HEK293T (cell line): ENCODE results near the gene AURKA.

ENCODE experiments used
- CTCF ChIA-PET: fragments of 350-600 bp; formaldehyde crosslinking; extraction: SDS; loops from one replicate; lab custom pipeline; 2021; ENCODE audit warnings: antibody characterized with exemption, inconsistent platforms; lab: Yijun Ruan, JAX
- POLR2A ChIA-PET: fragments of 350-600 bp; formaldehyde crosslinking; extraction: SDS; loops from one replicate; lab custom pipeline; 2020; ENCODE audit warnings: antibody characterized with exemption, inconsistent platforms; lab: Yijun Ruan, JAX
- DNase-seq: peaks from one replicate; pipeline ENCODE4 v3.0.0; 2012; ENCODE audit warnings: mixed read lengths; ENCODE audit errors: extremely low spot score
- ARNT ChIP-seq: fragments of 450-650 bp; IDR thresholded peaks from 2 replicates; pipeline ENCODE4 v1.6.1; 2017; ENCODE audit warnings: mild to moderate bottlenecking
- BHLHE40 ChIP-seq: fragments of 450-650 bp; IDR thresholded peaks from 2 replicates; pipeline ENCODE4 v1.6.1; 2016; ENCODE audit warnings: mild to moderate bottlenecking, moderate library complexity, borderline replicate concordance
- CTBP1 ChIP-seq: fragments of 450-650 bp; IDR thresholded peaks from 2 replicates; pipeline ENCODE4 v1.6.1; 2016; ENCODE audit warnings: borderline replicate concordance
- ELF4 ChIP-seq: fragments of 450-650 bp; IDR thresholded peaks from 2 replicates; pipeline ENCODE4 v1.6.1; 2017; ENCODE audit warnings: antibody characterized with exemption
- FOXA1 ChIP-seq: fragments of 450-650 bp; IDR thresholded peaks from 2 replicates; pipeline ENCODE4 v1.6.1; 2016; ENCODE audit warnings: mild to moderate bottlenecking
- FOXK2 ChIP-seq: fragments of 450-650 bp; IDR thresholded peaks from 2 replicates; pipeline ENCODE4 v1.6.1; 2016; ENCODE audit warnings: mild to moderate bottlenecking
- FOXM1 ChIP-seq: fragments of 450-650 bp; IDR thresholded peaks from 2 replicates; pipeline ENCODE4 v1.6.1; 2017; ENCODE audit warnings: mild to moderate bottlenecking, borderline replicate concordance
- HDGF ChIP-seq: fragments of 450-650 bp; IDR thresholded peaks from 2 replicates; pipeline ENCODE4 v1.6.1; 2017; ENCODE audit warnings: antibody characterized with exemption, borderline replicate concordance
- L3MBTL2 ChIP-seq: fragments of 450-650 bp; conservative IDR thresholded peaks from 2 replicates; pipeline ENCODE4 v1.6.1; 2016; ENCODE audit warnings: mild to moderate bottlenecking
- LEF1 ChIP-seq: fragments of 450-650 bp; IDR thresholded peaks from 2 replicates; pipeline ENCODE4 v1.6.1; 2017; ENCODE audit warnings: mild to moderate bottlenecking, borderline replicate concordance
- NFRKB ChIP-seq: fragments of 450-650 bp; IDR thresholded peaks from 2 replicates; pipeline ENCODE4 v1.6.1; 2016; ENCODE audit warnings: mild to moderate bottlenecking, moderate library complexity
- SP1 ChIP-seq: fragments of 450-650 bp; IDR thresholded peaks from 2 replicates; pipeline ENCODE4 v1.6.1; 2017
- SUZ12 ChIP-seq: fragments of 450-650 bp; IDR thresholded peaks from 2 replicates; pipeline ENCODE4 v1.6.1; 2016; ENCODE audit warnings: mild to moderate bottlenecking
- TARDBP ChIP-seq: fragments of 450-650 bp; IDR thresholded peaks from 2 replicates; pipeline ENCODE4 v1.6.1; 2016
- ZNF384 ChIP-seq: fragments of 450-650 bp; IDR thresholded peaks from 2 replicates; pipeline ENCODE4 v1.6.1; 2016
- TF ChIP-seq, protein P1 (sequence below): fragments of 450-650 bp; IDR thresholded peaks from 2 replicates; pipeline ENCODE4 v1.6.1; 2016

Gene AURKA

DNA sequence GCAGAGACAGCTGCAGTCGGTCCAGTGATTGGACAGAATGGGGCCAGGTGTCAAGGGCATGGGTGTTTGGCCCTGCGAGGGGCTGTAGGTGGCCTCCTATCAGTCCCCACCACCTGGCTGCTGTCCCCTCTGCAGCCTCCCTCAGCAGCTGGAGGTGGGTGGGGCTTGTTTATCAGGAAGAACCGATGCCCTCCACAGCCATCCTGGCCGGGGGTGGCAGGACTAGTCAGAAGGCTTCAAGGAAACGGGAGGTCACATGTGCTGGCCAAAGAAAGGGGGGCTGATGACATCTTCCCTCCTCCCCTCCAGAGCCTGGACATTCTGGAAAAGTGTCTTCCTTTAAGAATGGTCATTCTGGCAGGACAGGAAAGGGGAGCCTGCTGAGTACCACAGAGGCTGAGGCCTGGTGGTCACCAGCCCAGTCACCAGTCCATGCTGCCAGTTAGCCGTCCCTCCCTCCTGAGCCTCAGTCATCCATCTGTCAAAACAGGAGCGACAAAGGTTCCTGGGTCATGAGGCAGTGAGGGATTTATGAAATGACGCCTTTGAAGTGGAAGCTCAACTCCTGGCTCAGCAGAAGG is 29.1 kb downstream of the AURKA start:
- ChIA-PET POLR2A (no interaction called here), CTCF (no interaction called here)
- TF ChIP-seq FOXK2 (no peak), CTBP1 (no peak), NFRKB (no peak), HDGF (no peak), SUZ12 (no peak), ARNT (no peak), FOXA1 (no peak)
- DNase-seq: no peak

GRCh38 chr20:56361900-56362299 is 30.1 kb downstream of the AURKA start:
- no peak for DNase-seq
- ChIA-PET CTCF (no interaction called here), POLR2A (interaction anchor here (1.0 kb wide), 1 partner anchor 30 kb away, joined by 3 read pairs; the partner anchor contains the start of genes AURKA and CSTF1)
- TF ChIP-seq CTBP1 (no peak), ZNF384 (no peak), ARNT (no peak), NFRKB (no peak), BHLHE40 (no peak), FOXA1 (no peak)

- ChIA-PET CTCF (no interaction called here), POLR2A (interaction anchor here (1.0 to 1.5 kb wide), 3 partner anchors 28 to 31 kb away, joined by 3 to 4 read pairs (median 4); partner anchors contain the start of genes AURKA and CSTF1)
- no peak for TF ChIP-seq NFRKB
- TF ChIP-seq FOXA1: no peak
- TF ChIP-seq TARDBP: no peak
- TF ChIP-seq L3MBTL2: no peak
- TF ChIP-seq ARNT: no peak
- no peak for TF ChIP-seq ZNF384
- no peak for TF ChIP-seq CTBP1
- TF ChIP-seq FOXK2: no peak
- TF ChIP-seq SP1: no peak
- TF ChIP-seq HDGF: no peak
- no peak for TF ChIP-seq BHLHE40
- TF ChIP-seq LEF1: no peak
- DNase-seq: no peak
Observed at GRCh38 chr20:56360908-56361205, 31.2 kb downstream of the AURKA start.

- TF ChIP-seq FOXM1: no peak
- TF ChIP-seq ZNF384: no peak
- no peak for TF ChIP-seq HDGF
- TF ChIP-seq TARDBP: no peak
- TF ChIP-seq SUZ12: no peak
- no peak for TF ChIP-seq NFRKB
- TF ChIP-seq CTBP1: no peak
- no peak for TF ChIP-seq LEF1
- TF ChIP-seq ARNT: no peak
- no peak for TF ChIP-seq FOXA1
- DNase-seq: no peak
- CTCF ChIA-PET: no interaction called here
- POLR2A ChIA-PET: interaction anchor here (1.3 to 1.7 kb wide), 3 partner anchors 8 to 32 kb away, joined by 4 to 5 read pairs (median 4); partner anchors contain the start of genes AURKA and CSTF1
Observed at GRCh38 chr20:56360133-56360907, 31.7 kb downstream of the AURKA start.

DNA sequence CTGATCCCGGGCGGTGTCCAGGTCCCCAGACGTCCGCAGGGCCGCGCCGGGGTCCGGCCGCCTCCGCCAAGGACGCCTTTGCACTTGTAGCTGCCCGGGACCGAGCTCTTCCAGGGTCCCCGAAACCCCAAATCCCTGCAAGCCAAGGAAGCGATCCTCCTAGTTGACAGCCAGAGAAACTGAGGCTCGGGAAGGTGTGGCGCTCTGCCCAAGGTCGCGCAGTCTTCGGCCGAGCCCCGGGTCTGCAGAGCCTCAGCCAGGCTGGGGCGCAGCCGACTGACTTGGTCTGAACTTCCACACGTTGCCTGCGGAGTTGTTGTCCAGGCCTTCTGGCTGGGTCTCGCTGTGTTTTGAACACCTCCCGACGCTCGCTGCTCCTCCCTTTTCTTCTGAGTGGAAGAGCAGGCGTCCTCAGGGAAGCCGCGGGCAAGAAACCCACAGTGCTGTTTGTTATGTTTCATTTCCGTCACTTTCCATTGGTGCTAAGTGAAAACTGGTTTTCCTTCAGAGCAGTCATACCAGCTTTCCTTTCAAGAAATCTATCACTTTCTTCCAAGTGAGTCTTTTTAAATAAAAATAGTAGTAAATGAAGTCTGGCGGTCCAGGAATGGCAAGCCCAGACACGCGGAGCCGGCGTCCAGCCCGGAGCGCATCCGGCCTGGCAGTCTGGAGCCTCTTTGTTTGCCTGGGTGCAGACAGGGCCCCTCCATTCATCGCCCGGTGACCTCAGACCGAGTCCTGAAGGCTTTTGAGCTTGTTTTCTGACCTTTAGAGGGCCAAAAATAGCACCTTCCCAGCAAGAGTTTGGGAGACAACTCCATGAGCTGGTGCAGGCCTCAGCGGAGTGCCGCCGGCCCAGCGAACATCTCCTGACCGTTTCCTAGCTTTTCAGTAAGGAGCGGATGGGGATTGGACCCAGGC is 32.5 kb downstream of the AURKA start:
- DNase-seq: peak; percentile 55
- CTCF ChIA-PET: no interaction called here
- POLR2A ChIA-PET: interaction anchor here (1.0 to 1.7 kb wide), 6 partner anchors 8 to 33 kb away, joined by 3 to 6 read pairs (median 4); partner anchors contain the start of genes AURKA and CSTF1
- TF ChIP-seq BHLHE40 (no peak), HDGF (no peak), NFRKB (no peak), ELF4 (no peak), SP1 (no peak), FOXM1 (no peak)

- TF ChIP-seq SP1: peak; percentile 37; the same call in 1 of the 2 replicates
- TF ChIP-seq HDGF: no peak
- ChIA-PET POLR2A (interaction anchor here (1.0 to 1.7 kb wide), 4 partner anchors 8 to 34 kb away, joined by 3 to 6 read pairs (median 5); partner anchors contain the start of genes AURKA and CSTF1), CTCF (interaction anchor here (0.7 to 0.9 kb wide), 2 partner anchors 66 to 110 kb away, joined by 3 read pairs; partner anchors contain the start of gene MC3R)
Observed at GRCh38 chr20:56358600-56359211, 33.3 kb downstream of the AURKA start, which contains the start of gene FAM210B. Gene FAM210B, plus strand, starts transcription at chr20:56358974. Its CDS starts 32 bp downstream, at chr20:56359006.

DNA sequence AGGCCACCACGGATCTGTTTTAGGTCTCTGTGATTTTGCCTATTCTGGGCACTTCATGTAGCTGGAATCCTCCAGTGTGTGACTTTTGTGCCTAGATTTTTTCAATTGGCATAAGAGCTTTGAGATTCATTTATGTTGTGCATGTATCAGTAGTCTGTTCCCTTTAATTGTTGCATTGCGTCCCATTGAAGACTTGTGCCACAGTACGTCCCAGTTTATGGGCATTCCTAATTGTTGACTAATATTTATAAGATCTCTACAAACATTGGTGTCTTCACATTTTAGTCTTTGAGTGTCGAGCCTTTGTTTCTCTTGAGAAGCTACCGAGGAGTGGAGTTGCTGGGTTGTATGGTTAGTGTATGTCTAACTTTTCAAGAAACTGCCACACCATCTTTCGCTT is 33.9 kb downstream of the AURKA start:
- ChIA-PET POLR2A (interaction anchor here (1.0 to 1.5 kb wide), 3 partner anchors 9 to 34 kb away, joined by 3 to 6 read pairs (median 5); partner anchors contain the start of genes AURKA and CSTF1), CTCF (interaction anchor here (0.7 to 0.9 kb wide), 2 partner anchors 67 to 110 kb away, joined by 3 read pairs; partner anchors contain the start of gene MC3R)
- no peak for TF ChIP-seq SP1
- TF ChIP-seq FOXK2: no peak
- no peak for TF ChIP-seq NFRKB
- TF ChIP-seq LEF1: no peak
- TF ChIP-seq L3MBTL2: no peak
- TF ChIP-seq BHLHE40: no peak
- TF ChIP-seq TARDBP: no peak
- TF ChIP-seq FOXA1: no peak
- TF ChIP-seq HDGF: no peak
- TF ChIP-seq FOXM1: no peak
- no peak for TF ChIP-seq CTBP1
- no peak for TF ChIP-seq ARNT
- no peak for TF ChIP-seq ELF4
- TF ChIP-seq, protein P1, sequence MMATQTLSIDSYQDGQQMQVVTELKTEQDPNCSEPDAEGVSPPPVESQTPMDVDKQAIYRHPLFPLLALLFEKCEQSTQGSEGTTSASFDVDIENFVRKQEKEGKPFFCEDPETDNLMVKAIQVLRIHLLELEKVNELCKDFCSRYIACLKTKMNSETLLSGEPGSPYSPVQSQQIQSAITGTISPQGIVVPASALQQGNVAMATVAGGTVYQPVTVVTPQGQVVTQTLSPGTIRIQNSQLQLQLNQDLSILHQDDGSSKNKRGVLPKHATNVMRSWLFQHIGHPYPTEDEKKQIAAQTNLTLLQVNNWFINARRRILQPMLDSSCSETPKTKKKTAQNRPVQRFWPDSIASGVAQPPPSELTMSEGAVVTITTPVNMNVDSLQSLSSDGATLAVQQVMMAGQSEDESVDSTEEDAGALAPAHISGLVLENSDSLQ: no peak
- TF ChIP-seq ZNF384: no peak
- DNase-seq: no peak

More at GRCh38 chr20:56358600-56359211, 33.3 kb downstream of the AURKA start, which contains the start of gene FAM210B:
- peak; percentile 98 for DNase-seq
